Uterus (tissue), 4 donors: Measurements from ENCODE around the gene TLX3. TPM values are rescaled to one million over a fixed set of nuclear protein-coding genes. Genes with fewer than 3 reads are reported as not detected.

ENCODE experiments used
- DNase-seq, 2 donors: peaks; one replicate each; pipeline ENCODE4 v3.0.0-alpha.2; 2019 to 2020
- H3K27ac ChIP-seq, 2 donors: fragments of 200-600 bp; sonication (generic); 1 replicate in 1 of 2; 2 replicates in 1 of 2; pipeline ENCODE4 v1.5.1; 2016 to 2018
- H3K27me3 ChIP-seq, 2 donors: fragments of 200-600 bp; sonication (generic); one replicate each; pipeline ENCODE4 v1.5.1; 2018 to 2019; ENCODE audit warnings: control low read depth in 1 of 2
- H3K36me3 ChIP-seq, 2 donors: fragments of 200-600 bp; sonication (generic); one replicate each; pipeline ENCODE4 v1.5.1; 2019; ENCODE audit warnings: control low read depth in 1 of 2
- H3K4me1 ChIP-seq, 2 donors: fragments of 200-600 bp; sonication (generic); one replicate each; pipeline ENCODE4 v1.5.1; 2018 to 2019; ENCODE audit warnings: control low read depth in 1 of 2
- H3K4me3 ChIP-seq, 2 donors: fragments of 200-600 bp; sonication (generic); 1 replicate in 1 of 2; 2 replicates in 1 of 2; pipeline ENCODE4 v1.5.1; 2018 to 2019; ENCODE audit warnings: mild to moderate bottlenecking in 1 of 2
- H3K9me3 ChIP-seq, 2 donors: fragments of 200-600 bp; sonication (generic); one replicate each; pipeline ENCODE4 v1.5.1; 2019; ENCODE audit warnings: control low read depth in 1 of 2
- POLR2A ChIP-seq, 2 donors: fragments of 450-650 bp; IDR thresholded peaks; one replicate each; pipeline ENCODE4 v1.6.1; 2016; ENCODE audit warnings: antibody characterized with exemption in 2 of 2, mild to moderate bottlenecking in 1 of 2, moderate library complexity in 1 of 2
- intact Hi-C: fragments of 100-400 bp; cut with DNase I; formaldehyde crosslinking; loops from one replicate; pipeline ENCODE4 v1.15.1; 2023; ENCODE audit warnings: low total_unique reads
- total RNA-seq, 4 donors: library from RNA; depleted of rRNA in 3 of 4; stranded (reverse); fragments of >200 nt in 3 of 4; gene quantifications; one replicate each; pipeline versions ENCODE4 v1.1.0 to v1.2.4, GENCODE V29; 2014 to 2023
- TF ChIP-seq, protein P1 (sequence below), 4 experiments: fragments of 200-600 bp in 2 of 4; fragments of 450-650 bp in 2 of 4; sonication (generic) in 2 of 4; IDR thresholded peaks; one replicate each; pipeline ENCODE4 v1.5.1; 2016 to 2019; ENCODE audit warnings: antibody characterized with exemption in 4 of 4, mild to moderate bottlenecking in 2 of 4, moderate library complexity in 1 of 4
- donor health status: DM: yes; HTN: yes; CAD: no.

The TLX3 gene
- total RNA-seq, 4 donors from 2014 or later = not detected

DNA sequence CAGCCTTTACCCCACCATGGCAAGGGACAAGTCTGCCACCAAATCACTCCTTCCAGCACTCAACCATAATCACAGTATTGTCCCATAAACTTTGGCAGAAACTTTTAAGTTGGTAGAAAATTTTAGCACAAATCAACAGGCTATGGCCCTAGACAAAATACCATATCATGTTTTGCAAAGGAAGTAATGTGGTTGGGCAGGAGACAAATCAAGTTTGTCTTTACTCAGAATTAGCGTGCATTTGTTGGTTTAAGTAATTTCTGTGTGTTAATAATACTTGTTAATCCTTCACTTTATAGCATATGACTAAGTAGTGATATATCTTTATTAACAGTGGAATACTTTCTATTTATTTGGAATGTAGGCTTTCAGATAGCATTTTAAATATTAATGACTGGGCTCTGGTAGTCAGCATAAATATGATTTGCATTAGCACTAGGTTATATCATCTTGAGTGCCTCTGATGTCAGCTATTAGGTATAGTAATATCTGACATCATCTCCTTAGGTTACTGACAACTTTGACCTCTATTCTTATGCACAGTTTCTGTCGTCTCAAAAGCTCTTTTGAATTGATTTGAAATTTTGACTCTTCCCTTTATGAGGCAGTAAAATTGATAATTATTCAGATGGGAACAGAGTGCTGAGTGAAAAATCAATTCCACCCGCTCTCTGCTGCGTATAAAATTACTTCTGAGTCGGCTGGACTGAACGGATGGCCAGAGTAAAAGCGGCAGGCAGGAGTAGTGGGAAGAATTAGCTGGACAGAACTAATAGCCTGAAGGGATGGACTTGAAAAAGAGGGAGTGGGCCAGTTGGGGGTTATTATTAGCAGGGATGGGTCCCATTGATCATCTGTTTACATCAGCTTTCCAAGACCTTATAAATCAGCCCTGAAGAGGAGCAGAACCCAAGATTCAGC lies 40.1 kb upstream of the TLX3 start:
- Histone ChIP-seq H3K27me3 (no peaks in the 10 kb centered on the region), H3K9me3 (no peaks in the 10 kb centered on the region), H3K4me1 (no peaks in the 10 kb centered on the region), H3K4me3 (no peak overlapping the region), H3K36me3 (no peaks in the 10 kb centered on the region), H3K27ac (no peak overlapping the region)
- no peak for DNase-seq
- intact Hi-C loops = no loop called here
- TF ChIP-seq, protein P1, sequence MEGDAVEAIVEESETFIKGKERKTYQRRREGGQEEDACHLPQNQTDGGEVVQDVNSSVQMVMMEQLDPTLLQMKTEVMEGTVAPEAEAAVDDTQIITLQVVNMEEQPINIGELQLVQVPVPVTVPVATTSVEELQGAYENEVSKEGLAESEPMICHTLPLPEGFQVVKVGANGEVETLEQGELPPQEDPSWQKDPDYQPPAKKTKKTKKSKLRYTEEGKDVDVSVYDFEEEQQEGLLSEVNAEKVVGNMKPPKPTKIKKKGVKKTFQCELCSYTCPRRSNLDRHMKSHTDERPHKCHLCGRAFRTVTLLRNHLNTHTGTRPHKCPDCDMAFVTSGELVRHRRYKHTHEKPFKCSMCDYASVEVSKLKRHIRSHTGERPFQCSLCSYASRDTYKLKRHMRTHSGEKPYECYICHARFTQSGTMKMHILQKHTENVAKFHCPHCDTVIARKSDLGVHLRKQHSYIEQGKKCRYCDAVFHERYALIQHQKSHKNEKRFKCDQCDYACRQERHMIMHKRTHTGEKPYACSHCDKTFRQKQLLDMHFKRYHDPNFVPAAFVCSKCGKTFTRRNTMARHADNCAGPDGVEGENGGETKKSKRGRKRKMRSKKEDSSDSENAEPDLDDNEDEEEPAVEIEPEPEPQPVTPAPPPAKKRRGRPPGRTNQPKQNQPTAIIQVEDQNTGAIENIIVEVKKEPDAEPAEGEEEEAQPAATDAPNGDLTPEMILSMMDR (IDR thresholded peaks at IDR 0.05) = no peak
- TF ChIP-seq POLR2A (IDR thresholded peaks at IDR 0.05) = no peak

DNA sequence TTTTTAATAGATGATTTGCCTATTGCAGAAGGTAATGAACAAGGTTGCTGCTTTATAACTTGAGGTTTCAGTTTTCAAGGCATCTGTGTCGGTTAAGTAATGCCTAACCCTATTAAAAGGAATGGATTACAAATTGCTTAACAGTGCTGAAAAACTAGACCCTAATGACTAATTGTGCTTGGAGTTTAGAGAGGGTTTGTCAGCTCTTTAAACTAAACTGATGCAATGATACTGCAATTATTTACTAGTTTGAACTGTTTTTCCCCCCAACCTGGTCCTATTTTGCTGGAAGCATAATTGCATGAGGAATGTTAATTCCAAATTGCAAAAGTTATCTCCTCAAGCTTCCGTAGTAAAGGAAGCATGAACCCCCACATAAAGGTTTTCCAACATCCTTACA lies 39.3 kb upstream of the TLX3 start:
- H3K9me3 ChIP-seq = no peaks in the 10 kb centered on the region
- H3K36me3 ChIP-seq = no peaks in the 10 kb centered on the region
- H3K4me1 ChIP-seq = no peaks in the 10 kb centered on the region
- intact Hi-C loops = no loop called here
- no peak for DNase-seq
- H3K27me3 ChIP-seq = no peaks in the 10 kb centered on the region
- H3K27ac ChIP-seq = no peak overlapping the region
- TF ChIP-seq, protein P1 (IDR thresholded peaks at IDR 0.05) = no peak
- TF ChIP-seq POLR2A (IDR thresholded peaks at IDR 0.05) = no peak
- H3K4me3 ChIP-seq = no peak overlapping the region

DNA sequence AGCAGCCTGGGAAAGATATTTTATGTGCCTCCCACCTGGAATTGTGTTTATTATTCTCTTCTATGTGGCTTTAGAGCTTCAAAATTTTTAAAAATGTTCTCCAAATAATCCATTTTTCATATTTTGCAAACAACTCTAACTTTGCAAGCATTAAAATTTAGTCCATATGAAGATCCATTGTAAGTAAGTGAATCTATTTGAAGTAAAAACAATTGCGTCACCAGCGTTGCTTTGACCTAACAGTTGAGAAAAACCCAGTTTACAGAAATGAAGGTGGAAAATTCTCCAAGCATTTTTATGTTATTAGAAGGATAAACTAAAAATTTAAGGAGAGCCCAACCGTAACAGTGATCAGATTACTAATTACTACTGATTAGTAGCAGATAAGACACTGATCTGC lies 38.9 kb upstream of the TLX3 start:
- Histone ChIP-seq H3K27me3 (no peaks in the 10 kb centered on the region), H3K36me3 (no peaks in the 10 kb centered on the region), H3K27ac (no peak overlapping the region), H3K4me1 (no peaks in the 10 kb centered on the region), H3K9me3 (no peaks in the 10 kb centered on the region), H3K4me3 (no peak overlapping the region)
- intact Hi-C loops = no loop called here
- TF ChIP-seq, protein P1 (IDR thresholded peaks at IDR 0.05) = no peak
- TF ChIP-seq POLR2A (IDR thresholded peaks at IDR 0.05) = no peak
- DNase-seq = no peak

DNA sequence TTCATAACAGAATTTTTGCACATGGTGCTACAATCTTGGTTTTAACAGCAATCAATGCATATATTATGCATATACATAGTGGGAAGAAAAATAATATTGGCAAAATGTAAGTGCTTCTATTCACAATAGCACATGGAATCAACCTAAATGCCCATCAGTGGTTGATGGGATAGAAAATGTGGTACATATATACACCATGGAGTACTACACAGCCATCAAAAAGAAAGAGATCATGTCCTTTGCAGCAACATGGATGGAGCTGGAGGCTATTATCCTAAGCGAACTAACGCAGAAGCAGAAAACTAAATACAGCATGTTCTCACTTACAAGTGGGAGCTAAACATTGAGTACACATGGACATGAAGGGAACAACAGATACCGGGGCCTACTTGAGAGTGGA lies 37.2 kb upstream of the TLX3 start:
- no peak overlapping the region for H3K27ac ChIP-seq
- no peak overlapping the region for H3K4me3 ChIP-seq
- DNase-seq = no peak
- intact Hi-C loops = no loop called here
- no peaks in the 10 kb centered on the region for H3K9me3 ChIP-seq
- H3K4me1 ChIP-seq = no peaks in the 10 kb centered on the region
- TF ChIP-seq, protein P1 (IDR thresholded peaks at IDR 0.05) = no peak
- no peaks in the 10 kb centered on the region for H3K27me3 ChIP-seq
- H3K36me3 ChIP-seq = no peaks in the 10 kb centered on the region
